Activated CD4-positive, alpha-beta memory T cell treated with anti-CD3 and anti-CD28 coated beads for 36 hours (primary cell): ENCODE results near the gene IKBKE. TPM values are rescaled to one million over a fixed set of nuclear protein-coding genes. Genes with fewer than 3 reads are reported as not detected.

Experiments
- CTCF ChIA-PET: fragments of 350-600 bp; sonication (Branson Sonifier 250); formaldehyde crosslinking; loops from one replicate; lab custom pipeline; 2021; ENCODE audit warnings: antibody characterized with exemption, inconsistent platforms; lab: Charles Lee
- POLR2A ChIA-PET: fragments of 350-600 bp; sonication (Branson Sonifier 250); formaldehyde crosslinking; loops from one replicate; lab custom pipeline; 2021; ENCODE audit warnings: antibody characterized with exemption; lab: Charles Lee
- DNase-seq: peaks from one replicate; pipeline ENCODE4 v3.0.0-alpha.2; 2020
- H3K27ac Mint-ChIP-seq: one replicate; pipeline ENCODE4 v1.8.0; 2021; ENCODE audit warnings: mixed read lengths
- H3K27me3 Mint-ChIP-seq: one replicate; pipeline ENCODE4 v1.8.0; 2021; ENCODE audit warnings: mixed read lengths
- H3K36me3 Mint-ChIP-seq: one replicate; pipeline ENCODE4 v1.8.0; 2021; ENCODE audit warnings: mixed read lengths
- H3K4me1 Mint-ChIP-seq: one replicate; pipeline ENCODE4 v1.8.0; 2021; ENCODE audit warnings: low read depth, mixed read lengths
- H3K4me3 Mint-ChIP-seq: one replicate; pipeline ENCODE4 v1.8.0; 2021; ENCODE audit warnings: mild to moderate bottlenecking, mixed read lengths
- H3K9me3 Mint-ChIP-seq: one replicate; pipeline ENCODE4 v1.8.0; 2021; ENCODE audit warnings: mixed read lengths
- intact Hi-C: fragments of 100-400 bp; cut with micrococcal nuclease; formaldehyde crosslinking; loops from one replicate; pipeline ENCODE4 v1.15.1; 2023
- microRNA-seq: library from miRNA; unstranded; fragments of <30 nt; microRNA quantifications from one replicate; pipeline ENCODE4 v1.2.0, GENCODE V29; 2022; ENCODE audit warnings: borderline number of aligned reads, borderline microRNAs expressed, borderline replicate concordance
- total RNA-seq, 2 experiments: library from RNA; stranded (reverse); gene quantifications; one replicate each; pipeline ENCODE4 v1.2.3, GENCODE V29; 2021

IKBKE gene
- total RNA-seq, 2 experiments from 2014 or later: 18.4 to 19.4 TPM

DNA sequence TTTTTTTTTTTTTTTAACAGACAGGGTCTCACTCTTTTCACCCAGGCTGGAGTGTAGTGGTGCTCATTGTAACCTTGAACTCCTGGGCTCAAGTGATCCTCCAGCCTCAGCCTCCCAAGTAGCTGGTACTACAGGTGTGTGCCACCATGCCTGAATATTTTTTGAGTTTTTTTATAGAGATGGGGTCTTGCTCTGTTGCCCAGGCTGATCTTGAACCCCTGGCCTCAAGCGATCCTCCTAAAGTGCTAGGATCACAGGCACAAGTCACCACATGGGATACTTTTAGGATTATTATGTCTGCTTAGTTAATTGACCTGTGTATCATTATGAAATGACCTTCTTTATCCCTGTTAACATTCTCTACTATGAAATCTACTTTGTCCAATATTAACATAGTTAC is 75.1 kb downstream of the IKBKE start:
- no peaks in the 10 kb centered on the region for H3K27me3 Mint-ChIP-seq
- peaks cover 17% of the 10 kb centered on the region for H3K4me1 Mint-ChIP-seq
- no peaks in the 10 kb centered on the region for H3K36me3 Mint-ChIP-seq
- peak overlapping the region; percentile 14 for H3K27ac Mint-ChIP-seq
- no peak overlapping the region for H3K4me3 Mint-ChIP-seq
- ChIA-PET CTCF (interaction anchor here (0.7 to 7.4 kb wide), 36 partner anchors 9 to 122 kb away, joined by 3 to 350 read pairs (median 7); partner anchors contain the start of genes DYRK3, EIF2D and IKBKE), POLR2A (interaction anchor here (0.6 to 2.4 kb wide), 13 partner anchors 11 to 504 kb away, joined by 3 to 20 read pairs (median 4); partner anchors contain the start of gene EIF2D)
- intact Hi-C loops: loop anchor here (1.0 to 2.0 kb wide), 2 partner anchors 38 to 119 kb away; no protein-coding TSS in a partner anchor
- no peaks in the 10 kb centered on the region for H3K9me3 Mint-ChIP-seq
- no peak for DNase-seq

Small RNA genes within 50 kb of the gene (microRNA-seq; reads per million reads assigned to microRNA genes)
- gene MIR6769B: 1.6 reads per million

Other genes with a start within 250 kb of the IKBKE start
- gene RASSF5, start 37.1 kb downstream of the IKBKE start, total RNA-seq: 100 to 1,000 TPM; 203 TPM
- gene EIF2D, start 142.0 kb downstream of the IKBKE start, total RNA-seq: 10 to 100 TPM; 84.6 to 87.5 TPM
- gene DYRK3, start 165.1 kb downstream of the IKBKE start, total RNA-seq: 10 to 100 TPM; 10.1 to 11.4 TPM
- gene MAPKAPK2, start 214.4 kb downstream of the IKBKE start, total RNA-seq: 10 to 100 TPM; 96.9 to 97.4 TPM